NB4 (cell line): ENCODE results near the gene OR52H1.

Experiments
- DNase-seq: peaks from one replicate; pipeline ENCODE4 v3.0.0; 2010; ENCODE audit warnings: low read depth
- H3K4me3 ChIP-seq: one replicate; pipeline ENCODE4 v1.5.1; 2011; ENCODE audit warnings: mild to moderate bottlenecking, low read depth, low read length, moderate library complexity
- MYC ChIP-seq: IDR thresholded peaks from 2 replicates; pipeline ENCODE4 v1.6.1; 2011; ENCODE audit warnings: low read depth, low read length
- POLR2A ChIP-seq: IDR thresholded peaks from 2 replicates; pipeline ENCODE4 v1.6.1; 2011; ENCODE audit warnings: mild to moderate bottlenecking; ENCODE audit not compliant: insufficient read length; ENCODE audit errors: extremely low read depth
- TF ChIP-seq, protein P1 (sequence below): IDR thresholded peaks from 2 replicates; pipeline ENCODE4 v1.6.1; 2011; ENCODE audit warnings: low read depth, low read length
- TF ChIP-seq, protein P2 (sequence below): IDR thresholded peaks from one replicate; pipeline ENCODE4 v1.5.1; 2012; ENCODE audit warnings: low read depth, low read length

The OR52H1 gene

DNA sequence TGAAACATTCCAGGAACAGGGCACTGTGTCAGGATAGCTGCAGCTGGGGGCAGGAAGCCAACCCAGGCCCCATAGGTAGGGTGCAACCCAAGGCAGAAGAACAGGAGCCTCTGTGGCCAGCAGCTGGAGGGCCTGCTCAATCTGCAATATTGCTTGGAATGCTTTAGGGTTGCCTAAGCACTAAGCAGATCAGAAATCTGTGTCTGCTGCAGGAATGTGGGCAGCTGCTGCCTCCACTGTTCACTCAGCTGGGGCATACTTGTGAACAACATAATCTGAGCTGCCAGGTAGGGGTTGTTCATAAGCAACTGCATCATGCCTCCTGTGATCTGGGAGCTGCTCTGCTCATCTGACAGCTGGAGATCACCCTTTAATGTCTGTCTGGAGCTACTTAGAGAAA, 33.5 kb downstream of the OR52H1 start:
- no peak for DNase-seq
- TF ChIP-seq MYC, result no peak
- TF ChIP-seq POLR2A, result no peak
- TF ChIP-seq, protein P1, sequence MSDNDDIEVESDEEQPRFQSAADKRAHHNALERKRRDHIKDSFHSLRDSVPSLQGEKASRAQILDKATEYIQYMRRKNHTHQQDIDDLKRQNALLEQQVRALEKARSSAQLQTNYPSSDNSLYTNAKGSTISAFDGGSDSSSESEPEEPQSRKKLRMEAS, result no peak
- TF ChIP-seq, protein P2, sequence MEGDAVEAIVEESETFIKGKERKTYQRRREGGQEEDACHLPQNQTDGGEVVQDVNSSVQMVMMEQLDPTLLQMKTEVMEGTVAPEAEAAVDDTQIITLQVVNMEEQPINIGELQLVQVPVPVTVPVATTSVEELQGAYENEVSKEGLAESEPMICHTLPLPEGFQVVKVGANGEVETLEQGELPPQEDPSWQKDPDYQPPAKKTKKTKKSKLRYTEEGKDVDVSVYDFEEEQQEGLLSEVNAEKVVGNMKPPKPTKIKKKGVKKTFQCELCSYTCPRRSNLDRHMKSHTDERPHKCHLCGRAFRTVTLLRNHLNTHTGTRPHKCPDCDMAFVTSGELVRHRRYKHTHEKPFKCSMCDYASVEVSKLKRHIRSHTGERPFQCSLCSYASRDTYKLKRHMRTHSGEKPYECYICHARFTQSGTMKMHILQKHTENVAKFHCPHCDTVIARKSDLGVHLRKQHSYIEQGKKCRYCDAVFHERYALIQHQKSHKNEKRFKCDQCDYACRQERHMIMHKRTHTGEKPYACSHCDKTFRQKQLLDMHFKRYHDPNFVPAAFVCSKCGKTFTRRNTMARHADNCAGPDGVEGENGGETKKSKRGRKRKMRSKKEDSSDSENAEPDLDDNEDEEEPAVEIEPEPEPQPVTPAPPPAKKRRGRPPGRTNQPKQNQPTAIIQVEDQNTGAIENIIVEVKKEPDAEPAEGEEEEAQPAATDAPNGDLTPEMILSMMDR, result no peak
- no peak overlapping the region for H3K4me3 ChIP-seq

- H3K4me3 ChIP-seq, result no peak within 1 kb of the TSS
- DNase-seq, result no peak
- TF ChIP-seq, protein P1, result no peak
Observed at GRCh38 chr11:5509803-5510202, 38.5 kb downstream of the OR52H1 start, which contains the start of gene UBQLN3. Gene UBQLN3, minus strand, starts transcription at chr11:5509957. Its CDS starts 399 bp downstream, at chr11:5509558.

DNA sequence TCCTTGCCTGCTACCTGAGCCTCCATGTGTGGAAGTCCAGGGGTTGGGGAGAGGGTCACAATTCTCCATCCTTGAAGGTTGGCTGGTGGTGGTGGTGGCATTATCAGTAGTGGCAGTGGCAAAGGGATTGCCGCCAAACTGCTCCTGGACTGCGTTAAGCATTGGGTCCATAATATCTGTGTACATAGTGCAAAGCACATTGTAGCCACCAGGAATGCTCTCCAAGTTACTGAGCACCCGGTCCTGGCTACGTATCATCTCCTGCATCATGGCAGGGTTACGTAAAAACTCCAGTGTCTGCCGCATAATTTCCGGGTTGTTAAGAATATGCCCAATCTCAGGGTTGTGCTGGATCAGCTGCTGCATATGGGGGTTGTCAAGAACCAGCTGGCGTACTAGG, 39.7 kb downstream of the OR52H1 start:
- no peak overlapping the region for H3K4me3 ChIP-seq
- TF ChIP-seq, protein P2, result no peak
- TF ChIP-seq POLR2A (no peak), MYC (no peak)
- TF ChIP-seq, protein P1, result no peak
- no peak for DNase-seq

DNA sequence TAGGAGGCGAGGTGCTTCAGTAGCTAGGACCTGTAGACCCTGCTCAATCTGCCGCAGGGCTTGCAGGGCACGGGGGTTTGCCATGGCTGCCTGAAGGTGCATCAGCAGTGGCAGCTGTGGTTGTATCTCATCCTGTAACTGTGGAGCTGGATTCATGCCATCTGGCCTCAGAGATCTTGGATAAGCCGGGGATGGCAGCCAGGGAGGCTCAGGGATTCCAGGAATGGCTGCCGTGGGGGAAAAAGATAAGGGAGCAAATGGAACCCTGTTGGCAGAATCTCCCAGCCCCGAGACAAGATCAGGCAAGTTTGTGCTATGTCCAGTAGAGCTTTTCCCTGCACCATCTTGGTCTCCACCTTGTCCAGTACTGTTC, 40.4 kb downstream of the OR52H1 start:
- TF ChIP-seq MYC, result no peak
- no peak for TF ChIP-seq POLR2A
- no peak for DNase-seq

DNA sequence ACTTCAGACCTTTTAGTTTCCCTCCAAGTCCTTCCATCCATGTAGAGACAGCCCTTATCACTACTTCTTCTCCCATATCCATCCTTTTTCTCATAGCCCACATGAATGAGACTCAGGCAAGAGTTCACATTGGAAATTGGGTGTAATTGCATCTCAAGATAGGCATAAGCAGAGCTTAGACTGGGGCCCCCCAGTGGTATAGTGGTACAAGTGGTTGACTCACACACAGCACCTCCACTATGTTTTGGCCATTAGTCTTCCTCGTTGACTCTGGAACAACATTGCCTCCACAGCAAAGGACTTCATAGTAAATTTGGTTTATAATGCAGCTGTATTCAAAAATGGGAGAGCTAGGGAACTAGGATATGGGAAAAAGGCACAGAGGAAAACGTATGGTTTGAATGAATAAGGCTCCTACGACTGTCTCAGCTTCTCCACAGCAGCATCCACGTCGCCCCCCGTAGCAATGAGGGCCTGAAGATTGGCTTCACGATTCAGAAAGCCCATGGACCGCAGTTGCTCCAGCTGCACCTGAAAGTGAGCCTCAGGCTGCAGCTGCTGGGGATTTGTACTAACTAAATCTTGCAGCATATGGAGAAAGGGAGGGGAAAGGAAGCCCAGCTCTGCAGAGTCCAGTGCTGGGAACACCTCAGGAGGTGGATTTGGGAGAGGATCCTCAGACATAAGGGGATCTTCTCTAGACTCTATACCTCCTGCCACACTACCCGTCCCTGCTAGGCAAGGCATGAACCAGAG, 41.0 kb downstream of the OR52H1 start:
- TF ChIP-seq POLR2A, result no peak
- TF ChIP-seq, protein P2, result no peak
- no peak for TF ChIP-seq MYC
- TF ChIP-seq, protein P1, result no peak
- no peak overlapping the region for H3K4me3 ChIP-seq
- DNase-seq, result no peak

More for the DNA sequence above, 40.4 kb downstream of the OR52H1 start:
- no peak overlapping the region for H3K4me3 ChIP-seq

DNA sequence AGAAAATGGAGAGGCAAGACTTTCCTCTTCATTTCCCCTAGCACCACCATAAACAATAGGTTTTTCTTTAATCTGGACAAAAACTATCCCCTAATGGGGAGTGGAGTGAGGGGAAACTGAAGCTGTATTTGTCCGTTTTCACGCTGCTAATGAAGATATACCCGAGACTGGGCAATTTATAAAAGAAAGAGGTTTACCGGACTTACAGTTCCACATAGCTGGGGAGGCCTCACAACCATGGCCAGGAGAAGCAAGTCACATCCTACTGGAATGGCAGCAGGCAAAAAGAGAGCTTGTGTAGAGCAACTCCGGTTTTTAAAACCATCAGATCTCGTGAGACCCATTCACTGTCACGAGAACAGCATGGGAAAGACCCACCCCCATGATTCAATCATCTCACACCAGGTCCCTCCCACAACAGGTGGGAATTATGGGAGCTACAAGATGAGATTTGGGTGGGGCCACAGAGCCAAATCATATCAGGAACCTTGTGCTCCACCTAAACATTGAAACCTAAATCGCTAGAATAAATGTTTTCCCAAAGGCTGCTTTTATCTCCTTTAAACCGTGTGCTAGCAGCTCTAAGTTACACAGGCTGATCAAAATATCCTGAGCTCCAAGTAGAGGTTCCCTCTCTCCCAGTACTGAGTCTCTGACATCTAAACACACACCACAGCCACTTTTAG, 42.8 kb downstream of the OR52H1 start:
- no peak overlapping the region for H3K4me3 ChIP-seq
- no peak for DNase-seq
- TF ChIP-seq MYC (no peak), POLR2A (no peak)
- TF ChIP-seq, protein P2, result no peak
- TF ChIP-seq, protein P1, result no peak
